ENCODE results near the gene RFX1.

RFX1 gene

DNA sequence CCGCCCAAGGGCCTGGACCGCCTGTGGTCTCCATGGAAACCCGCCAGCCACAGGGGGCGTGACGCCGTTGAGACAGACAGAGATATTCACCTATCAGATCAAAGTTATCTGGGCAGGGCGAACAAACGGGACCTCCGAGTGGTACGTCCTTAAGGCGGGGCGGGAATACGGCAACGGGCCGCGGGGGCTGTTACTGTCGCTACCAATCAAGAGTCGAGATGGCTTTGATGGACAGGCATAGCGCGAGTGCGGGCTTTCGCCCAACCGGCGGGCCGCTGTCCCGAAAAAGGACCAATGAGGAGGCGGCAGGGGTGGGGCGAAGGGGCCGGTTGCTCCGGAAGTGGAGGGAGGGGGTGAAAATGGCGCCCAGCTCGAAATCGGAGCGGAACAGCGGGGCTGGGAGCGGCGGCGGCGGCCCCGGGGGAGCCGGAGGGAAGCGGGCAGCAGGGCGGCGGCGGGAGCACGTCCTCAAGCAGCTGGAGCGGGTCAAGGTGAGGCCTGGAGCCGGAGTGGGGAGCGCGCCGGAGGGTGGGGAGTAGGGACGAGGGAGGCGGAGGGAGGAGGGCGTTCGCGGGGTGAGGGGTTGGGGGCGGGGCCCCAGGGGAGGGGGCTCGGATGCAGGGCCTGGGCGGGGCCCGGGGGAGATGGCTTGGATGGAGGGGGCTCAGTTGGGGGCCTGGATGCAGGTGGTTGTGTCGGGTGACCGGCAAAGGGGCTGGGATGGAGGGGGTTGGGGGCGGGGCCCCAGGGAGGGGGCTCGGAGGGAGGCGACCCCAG lies 53.8 kb downstream of the RFX1 start, which contains the start of gene DCAF15 (continued):
- TF ChIP-seq, protein P1, sequence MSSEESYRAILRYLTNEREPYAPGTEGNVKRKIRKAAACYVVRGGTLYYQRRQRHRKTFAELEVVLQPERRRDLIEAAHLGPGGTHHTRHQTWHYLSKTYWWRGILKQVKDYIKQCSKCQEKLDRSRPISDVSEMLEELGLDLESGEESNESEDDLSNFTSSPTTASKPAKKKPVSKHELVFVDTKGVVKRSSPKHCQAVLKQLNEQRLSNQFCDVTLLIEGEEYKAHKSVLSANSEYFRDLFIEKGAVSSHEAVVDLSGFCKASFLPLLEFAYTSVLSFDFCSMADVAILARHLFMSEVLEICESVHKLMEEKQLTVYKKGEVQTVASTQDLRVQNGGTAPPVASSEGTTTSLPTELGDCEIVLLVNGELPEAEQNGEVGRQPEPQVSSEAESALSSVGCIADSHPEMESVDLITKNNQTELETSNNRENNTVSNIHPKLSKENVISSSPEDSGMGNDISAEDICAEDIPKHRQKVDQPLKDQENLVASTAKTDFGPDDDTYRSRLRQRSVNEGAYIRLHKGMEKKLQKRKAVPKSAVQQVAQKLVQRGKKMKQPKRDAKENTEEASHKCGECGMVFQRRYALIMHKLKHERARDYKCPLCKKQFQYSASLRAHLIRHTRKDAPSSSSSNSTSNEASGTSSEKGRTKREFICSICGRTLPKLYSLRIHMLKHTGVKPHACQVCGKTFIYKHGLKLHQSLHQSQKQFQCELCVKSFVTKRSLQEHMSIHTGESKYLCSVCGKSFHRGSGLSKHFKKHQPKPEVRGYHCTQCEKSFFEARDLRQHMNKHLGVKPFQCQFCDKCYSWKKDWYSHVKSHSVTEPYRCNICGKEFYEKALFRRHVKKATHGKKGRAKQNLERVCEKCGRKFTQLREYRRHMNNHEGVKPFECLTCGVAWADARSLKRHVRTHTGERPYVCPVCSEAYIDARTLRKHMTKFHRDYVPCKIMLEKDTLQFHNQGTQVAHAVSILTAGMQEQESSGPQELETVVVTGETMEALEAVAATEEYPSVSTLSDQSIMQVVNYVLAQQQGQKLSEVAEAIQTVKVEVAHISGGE (tag by site-specific recombination; conservative IDR thresholded peaks at IDR 0.05; ENCODE audit: low read depth): no peak; the same call in 1 of the 2 replicates
- TF ChIP-seq ZNF121 (tag by site-specific recombination; IDR thresholded peaks at IDR 0.05) (no peak), KLF9 (tag by site-specific recombination; IDR thresholded peaks at IDR 0.05; ENCODE audit: low read depth) (peak; percentile 67; the same call in 1 of the 2 replicates), ZNF48 (tag by site-specific recombination; IDR thresholded peaks at IDR 0.05) (no peak), ZNF354C (tag by site-specific recombination; IDR thresholded peaks at IDR 0.05; ENCODE audit: borderline replicate concordance, low read depth) (no peak), KLF16 (tag by site-specific recombination; IDR thresholded peaks at IDR 0.05) (peak; percentile 80), ZNF521 (tag by site-specific recombination; IDR thresholded peaks at IDR 0.05) (no peak), ZNF610 (tag by site-specific recombination; IDR thresholded peaks at IDR 0.05; ENCODE audit: borderline replicate concordance) (peak; percentile 81; the same call in 1 of the 2 replicates), ZNF776 (tag by site-specific recombination; IDR thresholded peaks at IDR 0.05; ENCODE audit: borderline replicate concordance) (no peak), ZNF214 (tag by site-specific recombination; IDR thresholded peaks at IDR 0.05; ENCODE audit: borderline replicate concordance) (no peak), MZF1 (tag by site-specific recombination; IDR thresholded peaks at IDR 0.05; ENCODE audit: borderline replicate concordance) (no peak), ZNF37A (tag by site-specific recombination; IDR thresholded peaks at IDR 0.05) (no peak), ZNF391 (tag by site-specific recombination; IDR thresholded peaks at IDR 0.05; ENCODE audit: borderline replicate concordance, low read depth) (peak; percentile 62; the same call in 1 of the 2 replicates), ZNF266 (tag by site-specific recombination; IDR thresholded peaks at IDR 0.05; ENCODE audit: low read depth) (no peak), ZSCAN5A (tag by site-specific recombination; IDR thresholded peaks at IDR 0.05) (no peak), ZNF660 (tag by site-specific recombination; IDR thresholded peaks at IDR 0.05) (peak; percentile 13; the same call in 1 of the 2 replicates), YY1 (tag by site-specific recombination; IDR thresholded peaks at IDR 0.05) (peak; percentile 93), ZNF394 (tag by site-specific recombination; IDR thresholded peaks at IDR 0.05; ENCODE audit: borderline replicate concordance) (0 out of 2 replicates have a peak, but pooled peaks have one; percentile 17), INSM2 (tag by site-specific recombination; IDR thresholded peaks at IDR 0.05) (peak; percentile 40; the same call in 1 of the 2 replicates), KLF1 (tag by site-specific recombination; IDR thresholded peaks at IDR 0.05) (peak; percentile 70), ZNF692 (tag by site-specific recombination; IDR thresholded peaks at IDR 0.05) (no peak; the same call in 1 of the 2 replicates), KLF10 (tag by site-specific recombination; IDR thresholded peaks at IDR 0.05) (peak; percentile 57; the same call in 1 of the 2 replicates), IKZF3 (tag by site-specific recombination; IDR thresholded peaks at IDR 0.05) (no peak)
- TF ChIP-seq, protein P2, sequence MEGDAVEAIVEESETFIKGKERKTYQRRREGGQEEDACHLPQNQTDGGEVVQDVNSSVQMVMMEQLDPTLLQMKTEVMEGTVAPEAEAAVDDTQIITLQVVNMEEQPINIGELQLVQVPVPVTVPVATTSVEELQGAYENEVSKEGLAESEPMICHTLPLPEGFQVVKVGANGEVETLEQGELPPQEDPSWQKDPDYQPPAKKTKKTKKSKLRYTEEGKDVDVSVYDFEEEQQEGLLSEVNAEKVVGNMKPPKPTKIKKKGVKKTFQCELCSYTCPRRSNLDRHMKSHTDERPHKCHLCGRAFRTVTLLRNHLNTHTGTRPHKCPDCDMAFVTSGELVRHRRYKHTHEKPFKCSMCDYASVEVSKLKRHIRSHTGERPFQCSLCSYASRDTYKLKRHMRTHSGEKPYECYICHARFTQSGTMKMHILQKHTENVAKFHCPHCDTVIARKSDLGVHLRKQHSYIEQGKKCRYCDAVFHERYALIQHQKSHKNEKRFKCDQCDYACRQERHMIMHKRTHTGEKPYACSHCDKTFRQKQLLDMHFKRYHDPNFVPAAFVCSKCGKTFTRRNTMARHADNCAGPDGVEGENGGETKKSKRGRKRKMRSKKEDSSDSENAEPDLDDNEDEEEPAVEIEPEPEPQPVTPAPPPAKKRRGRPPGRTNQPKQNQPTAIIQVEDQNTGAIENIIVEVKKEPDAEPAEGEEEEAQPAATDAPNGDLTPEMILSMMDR (tag by site-specific recombination; IDR thresholded peaks at IDR 0.05): no peak
- TF ChIP-seq, protein P3, sequence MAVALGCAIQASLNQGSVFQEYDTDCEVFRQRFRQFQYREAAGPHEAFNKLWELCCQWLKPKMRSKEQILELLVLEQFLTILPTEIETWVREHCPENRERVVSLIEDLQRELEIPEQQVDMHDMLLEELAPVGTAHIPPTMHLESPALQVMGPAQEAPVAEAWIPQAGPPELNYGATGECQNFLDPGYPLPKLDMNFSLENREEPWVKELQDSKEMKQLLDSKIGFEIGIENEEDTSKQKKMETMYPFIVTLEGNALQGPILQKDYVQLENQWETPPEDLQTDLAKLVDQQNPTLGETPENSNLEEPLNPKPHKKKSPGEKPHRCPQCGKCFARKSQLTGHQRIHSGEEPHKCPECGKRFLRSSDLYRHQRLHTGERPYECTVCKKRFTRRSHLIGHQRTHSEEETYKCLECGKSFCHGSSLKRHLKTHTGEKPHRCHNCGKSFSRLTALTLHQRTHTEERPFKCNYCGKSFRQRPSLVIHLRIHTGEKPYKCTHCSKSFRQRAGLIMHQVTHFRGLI (tag by site-specific recombination; IDR thresholded peaks at IDR 0.05): peak; percentile 91
- TF ChIP-seq, protein P4, sequence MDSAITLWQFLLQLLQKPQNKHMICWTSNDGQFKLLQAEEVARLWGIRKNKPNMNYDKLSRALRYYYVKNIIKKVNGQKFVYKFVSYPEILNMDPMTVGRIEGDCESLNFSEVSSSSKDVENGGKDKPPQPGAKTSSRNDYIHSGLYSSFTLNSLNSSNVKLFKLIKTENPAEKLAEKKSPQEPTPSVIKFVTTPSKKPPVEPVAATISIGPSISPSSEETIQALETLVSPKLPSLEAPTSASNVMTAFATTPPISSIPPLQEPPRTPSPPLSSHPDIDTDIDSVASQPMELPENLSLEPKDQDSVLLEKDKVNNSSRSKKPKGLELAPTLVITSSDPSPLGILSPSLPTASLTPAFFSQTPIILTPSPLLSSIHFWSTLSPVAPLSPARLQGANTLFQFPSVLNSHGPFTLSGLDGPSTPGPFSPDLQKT (IDR thresholded peaks at IDR 0.05; ENCODE audit: borderline replicate concordance, low read depth, low read length): peak; percentile 76; the same call in 1 of the 2 replicates
